ENCODE data around the gene TMEM108.

The TMEM108 gene

GRCh38 chr3:133209871-133210550 lies 171.8 kb downstream of the TMEM108 start:
- H3K4me3 ChIP-seq (ENCODE audit: low read depth, low read length) = no peak overlapping the region
- DNase-seq (ENCODE audit: low read depth, low spot score) = peak; percentile 56
- in situ Hi-C loops (cut with HindIII; ENCODE audit: low sequenced_read_pairs) = no loop called here
- no peak for TF ChIP-seq CTCF (IDR thresholded peaks at IDR 0.05; ENCODE audit: low read depth, low read length)

- no peak overlapping the region for H3K4me3 ChIP-seq (ENCODE audit: low read depth, low read length)
- no peak for DNase-seq (ENCODE audit: low read depth, low spot score)
- in situ Hi-C loops (cut with HindIII; ENCODE audit: low sequenced_read_pairs) = no loop called here
- TF ChIP-seq CTCF (IDR thresholded peaks at IDR 0.05; ENCODE audit: low read depth, low read length) = no peak
These were observed 172.5 kb downstream of the TMEM108 start for GRCh38 chr3:133210656-133211055.

- no peak overlapping the region for H3K4me3 ChIP-seq (ENCODE audit: low read depth, low read length)
- TF ChIP-seq CTCF (IDR thresholded peaks at IDR 0.05; ENCODE audit: low read depth, low read length) = no peak
- peak; percentile 31 for DNase-seq (ENCODE audit: low read depth, low spot score)
- in situ Hi-C loops (cut with HindIII; ENCODE audit: low sequenced_read_pairs) = no loop called here
These were observed 173.3 kb downstream of the TMEM108 start for GRCh38 chr3:133211449-133211848.

GRCh38 chr3:133211856-133212255 lies 173.7 kb downstream of the TMEM108 start:
- no peak for DNase-seq (ENCODE audit: low read depth, low spot score)
- TF ChIP-seq CTCF (IDR thresholded peaks at IDR 0.05; ENCODE audit: low read depth, low read length) = no peak
- H3K4me3 ChIP-seq (ENCODE audit: low read depth, low read length) = no peak overlapping the region
- in situ Hi-C loops (cut with HindIII; ENCODE audit: low sequenced_read_pairs) = no loop called here

DNA sequence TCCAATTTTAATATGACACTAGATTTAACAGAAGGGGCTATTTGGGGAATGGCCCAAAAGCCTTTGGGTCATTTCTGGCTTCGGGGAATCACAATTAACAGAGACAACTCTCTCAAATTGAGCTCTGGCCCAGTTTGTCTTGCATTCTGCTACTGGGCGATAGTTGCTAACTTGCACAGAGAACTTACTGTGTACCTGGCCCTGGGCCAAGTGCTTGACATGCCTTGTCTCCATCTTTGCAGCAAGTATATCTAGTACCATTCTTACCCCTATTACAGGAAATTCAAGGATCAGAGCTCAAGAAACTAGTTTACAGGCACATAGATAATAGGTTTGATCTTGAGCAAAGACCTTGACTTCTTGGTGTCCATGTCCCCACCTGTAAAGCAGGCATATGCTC lies 175.7 kb downstream of the TMEM108 start:
- no peak for TF ChIP-seq CTCF (IDR thresholded peaks at IDR 0.05; ENCODE audit: low read depth, low read length)
- in situ Hi-C loops (cut with HindIII; ENCODE audit: low sequenced_read_pairs) = no loop called here
- no peak overlapping the region for H3K4me3 ChIP-seq (ENCODE audit: low read depth, low read length)
- no peak for DNase-seq (ENCODE audit: low read depth, low spot score)

- no peak overlapping the region for H3K4me3 ChIP-seq (ENCODE audit: low read depth, low read length)
- in situ Hi-C loops (cut with HindIII; ENCODE audit: low sequenced_read_pairs) = no loop called here
- TF ChIP-seq CTCF (IDR thresholded peaks at IDR 0.05; ENCODE audit: low read depth, low read length) = no peak
- no peak for DNase-seq (ENCODE audit: low read depth, low spot score)
These were observed 189.6 kb downstream of the TMEM108 start for GRCh38 chr3:133227813-133228212.

Data from astrocyte of the spinal cord (primary cell).